AG09309 (cell line): ENCODE measurements around the gene PIWIL4.

Experiments
- DNase-seq: peaks from one replicate; pipeline ENCODE4 v3.0.0-alpha.2; 2010; ENCODE audit warnings: low read depth
- H3K4me3 ChIP-seq: 2 replicates; pipeline ENCODE4 v1.5.1; 2011; ENCODE audit warnings: mild to moderate bottlenecking, low read depth, low read length, moderate library complexity; ENCODE audit not compliant: control insufficient read depth
- TF ChIP-seq, protein P1 (sequence below): IDR thresholded peaks from 2 replicates; pipeline ENCODE4 v1.5.1; 2011; ENCODE audit warnings: mild to moderate bottlenecking, low read depth, low read length, inconsistent platforms; ENCODE audit not compliant: insufficient read depth, control insufficient read depth; ENCODE audit errors: missing control alignments

Gene PIWIL4

DNA sequence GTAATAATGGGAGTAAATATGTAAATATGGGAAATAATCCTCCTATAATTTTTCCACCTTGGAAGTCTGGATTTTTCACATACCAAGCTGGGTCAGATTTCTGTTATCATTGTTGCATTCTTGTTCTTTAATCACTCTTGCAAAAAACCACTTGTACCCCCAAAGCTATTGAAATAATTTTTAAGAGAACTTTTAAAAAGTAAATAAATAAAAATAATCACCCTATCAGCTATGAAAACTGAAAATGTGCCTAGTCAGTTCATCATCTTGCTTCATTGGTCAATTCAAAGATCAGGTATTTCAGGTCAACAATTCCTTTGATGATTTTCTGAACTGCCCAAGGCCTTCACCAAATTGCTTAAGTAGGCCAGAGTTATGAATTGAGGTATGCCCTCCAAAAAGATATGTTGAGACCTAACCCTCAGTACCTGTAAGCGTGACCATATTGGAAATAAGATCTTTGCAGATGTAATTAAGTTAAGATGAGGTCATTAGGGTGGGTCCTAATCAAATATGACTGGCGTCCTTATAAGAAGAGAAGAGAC lies 95.8 kb downstream of the PIWIL4 start:
- H3K4me3 ChIP-seq, result no peak overlapping the region
- TF ChIP-seq, protein P1, sequence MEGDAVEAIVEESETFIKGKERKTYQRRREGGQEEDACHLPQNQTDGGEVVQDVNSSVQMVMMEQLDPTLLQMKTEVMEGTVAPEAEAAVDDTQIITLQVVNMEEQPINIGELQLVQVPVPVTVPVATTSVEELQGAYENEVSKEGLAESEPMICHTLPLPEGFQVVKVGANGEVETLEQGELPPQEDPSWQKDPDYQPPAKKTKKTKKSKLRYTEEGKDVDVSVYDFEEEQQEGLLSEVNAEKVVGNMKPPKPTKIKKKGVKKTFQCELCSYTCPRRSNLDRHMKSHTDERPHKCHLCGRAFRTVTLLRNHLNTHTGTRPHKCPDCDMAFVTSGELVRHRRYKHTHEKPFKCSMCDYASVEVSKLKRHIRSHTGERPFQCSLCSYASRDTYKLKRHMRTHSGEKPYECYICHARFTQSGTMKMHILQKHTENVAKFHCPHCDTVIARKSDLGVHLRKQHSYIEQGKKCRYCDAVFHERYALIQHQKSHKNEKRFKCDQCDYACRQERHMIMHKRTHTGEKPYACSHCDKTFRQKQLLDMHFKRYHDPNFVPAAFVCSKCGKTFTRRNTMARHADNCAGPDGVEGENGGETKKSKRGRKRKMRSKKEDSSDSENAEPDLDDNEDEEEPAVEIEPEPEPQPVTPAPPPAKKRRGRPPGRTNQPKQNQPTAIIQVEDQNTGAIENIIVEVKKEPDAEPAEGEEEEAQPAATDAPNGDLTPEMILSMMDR, result no peak
- DNase-seq, result no peak

DNA sequence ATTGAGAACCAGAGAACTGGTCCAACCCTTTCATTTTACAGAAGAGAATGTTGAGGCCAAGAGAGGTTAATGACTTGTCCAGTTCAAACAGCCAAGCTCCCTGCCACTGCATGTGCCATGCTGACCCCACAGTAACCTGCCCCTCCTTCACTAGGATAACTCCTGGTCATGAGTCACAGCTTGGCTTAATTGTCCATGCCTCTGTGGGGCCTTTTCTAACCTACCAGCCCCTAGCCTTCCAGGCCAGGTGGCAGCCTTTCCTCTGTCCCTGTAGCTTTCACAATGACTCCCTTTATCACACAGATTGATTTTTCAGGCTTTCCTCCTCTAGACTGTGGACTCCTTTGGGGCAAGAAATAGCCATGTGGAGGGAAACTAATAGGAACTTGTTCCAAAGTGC lies 97.2 kb downstream of the PIWIL4 start:
- DNase-seq, result no peak
- TF ChIP-seq, protein P1, result no peak
- no peak overlapping the region for H3K4me3 ChIP-seq

DNA sequence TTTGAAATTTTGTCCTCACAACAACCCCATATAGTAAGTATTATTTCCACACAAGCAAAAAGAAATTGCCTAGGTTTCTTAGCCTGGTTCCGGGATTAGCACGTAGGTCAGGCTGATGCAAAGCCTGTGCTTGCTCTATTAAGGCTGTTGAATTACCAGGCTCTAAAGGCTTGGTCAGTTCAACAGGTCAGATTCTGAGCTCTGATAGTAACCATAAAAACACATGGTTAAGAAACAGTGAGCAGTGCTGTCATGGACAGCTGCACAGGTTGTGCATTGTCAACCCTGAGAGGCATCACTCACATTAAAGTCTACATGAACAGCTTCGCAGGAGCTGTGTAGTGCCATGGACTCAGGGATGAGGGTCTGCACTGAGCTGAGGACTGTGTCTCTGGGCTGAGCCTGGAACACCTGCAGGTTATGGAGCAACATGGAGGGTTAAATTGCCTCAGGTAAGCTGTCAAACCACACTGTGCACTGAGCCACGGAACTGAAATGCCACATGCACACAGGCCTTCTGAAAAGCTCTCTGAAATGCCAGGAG lies 98.0 kb downstream of the PIWIL4 start:
- no peak for DNase-seq
- TF ChIP-seq, protein P1, result no peak
- H3K4me3 ChIP-seq, result no peak overlapping the region

DNA sequence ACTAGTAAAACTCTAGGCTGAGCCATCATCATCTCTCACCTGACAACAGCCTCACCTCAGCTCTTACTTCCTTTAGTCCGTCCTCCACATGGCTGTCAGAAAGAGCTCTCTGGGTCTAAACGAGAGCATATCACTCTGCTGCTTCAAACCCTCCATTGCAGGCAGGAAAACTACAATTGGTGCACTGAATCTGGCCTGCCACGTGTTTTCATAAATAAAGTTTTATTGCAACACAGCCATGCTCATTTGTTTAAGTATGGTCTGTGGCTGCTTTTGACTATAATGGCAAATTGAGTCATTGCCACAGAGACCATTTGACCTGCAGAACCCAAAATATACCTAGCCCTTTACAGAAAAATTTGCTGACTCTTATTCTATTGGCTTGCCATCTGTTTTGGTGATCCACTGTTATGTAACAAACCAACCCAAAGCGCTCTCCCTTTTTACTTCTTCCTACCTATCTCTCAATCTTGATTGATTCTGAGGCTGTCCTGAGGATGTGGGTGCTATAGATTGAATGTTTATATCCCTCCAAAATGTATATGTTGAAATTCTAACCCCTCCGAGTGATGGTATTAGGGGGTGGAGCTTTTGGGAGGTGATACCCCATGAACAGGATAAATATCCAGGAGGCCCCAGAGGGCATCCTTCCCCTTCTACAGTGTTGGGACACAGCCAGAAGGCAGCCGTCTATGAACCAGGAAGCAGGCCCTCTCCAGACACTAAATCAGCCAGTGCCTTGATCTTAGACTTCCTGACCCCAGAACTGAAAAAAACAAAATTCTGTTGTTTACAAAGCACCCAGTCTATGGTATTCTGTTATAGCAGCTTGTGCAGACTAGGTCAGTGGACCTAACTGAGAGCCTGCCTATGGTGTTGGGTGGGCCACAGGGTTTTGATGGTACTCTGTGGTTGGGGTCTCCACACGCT lies 99.9 kb downstream of the PIWIL4 start:
- DNase-seq, result no peak
- TF ChIP-seq, protein P1, result no peak
- no peak overlapping the region for H3K4me3 ChIP-seq

DNA sequence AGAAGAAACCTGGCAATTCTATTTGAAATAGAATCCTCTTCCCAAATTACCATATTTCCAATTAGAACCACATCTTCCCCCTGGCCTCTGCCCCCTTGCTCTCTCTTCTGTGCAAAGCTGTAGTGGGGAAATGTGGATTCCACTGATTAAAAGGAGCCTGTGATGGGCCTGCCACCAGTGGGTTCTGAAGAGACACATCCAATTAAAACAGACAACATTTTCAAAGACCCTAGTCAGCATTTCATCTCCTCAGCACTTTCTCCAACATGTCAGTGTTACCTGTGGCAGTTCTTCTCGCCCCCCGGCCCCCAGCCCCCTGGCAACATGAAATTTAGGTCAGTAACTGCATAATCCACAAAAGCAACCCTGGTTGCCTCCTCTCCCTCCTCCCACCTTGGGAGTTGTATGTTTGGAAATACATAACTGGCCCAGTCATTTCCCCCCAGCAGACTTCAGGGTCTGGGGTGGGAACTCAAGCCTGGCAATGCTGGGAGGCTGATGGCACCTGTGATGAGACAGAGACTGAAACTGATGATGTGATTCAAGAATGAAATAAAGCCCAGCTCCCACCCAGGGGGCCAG lies 101.1 kb downstream of the PIWIL4 start:
- no peak overlapping the region for H3K4me3 ChIP-seq
- no peak for DNase-seq
- TF ChIP-seq, protein P1, result no peak

DNA sequence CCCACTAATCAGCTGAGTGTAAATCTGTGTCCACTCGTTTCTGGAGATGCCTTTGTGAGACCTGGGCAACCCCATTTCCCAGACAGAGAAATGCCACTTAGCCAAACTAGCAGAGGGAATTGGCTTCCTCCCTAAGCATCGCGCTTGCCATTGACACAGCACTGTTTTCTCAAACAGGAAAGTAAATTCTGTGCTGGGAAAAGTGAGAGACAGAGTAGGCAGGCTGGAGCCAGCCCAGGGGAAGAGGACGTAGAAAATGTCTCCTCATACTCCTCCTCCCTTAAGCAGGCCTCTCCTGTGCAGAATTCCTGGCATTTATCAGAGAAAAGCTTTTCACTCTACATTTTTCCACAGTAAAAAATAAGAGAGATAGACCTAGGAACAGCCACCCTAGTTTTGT lies 101.9 kb downstream of the PIWIL4 start:
- TF ChIP-seq, protein P1, result no peak
- H3K4me3 ChIP-seq, result no peak overlapping the region
- no peak for DNase-seq
